ENCODE data around the gene BIN2. TPM values are rescaled to one million over a fixed set of nuclear protein-coding genes. Genes with fewer than 3 reads are reported as not detected.

BIN2 gene
- total and polyA plus RNA-seq, 10 of the 15 experiments (the other 5 are each of a cell fraction or from before 2014, with no cell fraction given) = 8.6 to 42.9 (median 32.1) TPM

GRCh38 chr12:51240971-51241370 lies 83.0 kb downstream of the BIN2 start:
- H3K4me2 ChIP-seq (ENCODE audit: control insufficient read depth, insufficient read depth) = no peak overlapping the region
- no peaks in the 10 kb centered on the region for H4K20me1 ChIP-seq (ENCODE audit: control insufficient read depth, insufficient read depth)
- no peak overlapping the region for H2AFZ ChIP-seq (ENCODE audit: control insufficient read depth, low read depth, low read length)
- no TSS peak for BruUV-seq (replicated peaks)
- peaks cover 5% of the 10 kb centered on the region for H3K4me1 ChIP-seq (ENCODE audit: control insufficient read depth, insufficient read depth, low read length)
- DNase-seq (ENCODE audit: low read depth, low spot score) (no peak), ATAC-seq (no peak), FAIRE-seq (no peak)
- no peaks in the 10 kb centered on the region for H3K27me3 ChIP-seq (replicated peaks in 1 of 2; ENCODE audit: control insufficient read depth in 2 of 2, insufficient read depth in 2 of 2, low read length in 1 of 2)
- TF ChIP-seq TCF12 (IDR thresholded peaks at IDR 0.05; ENCODE audit: low read depth, low read length) = no peak
- TF ChIP-seq BCL3 (IDR thresholded peaks at IDR 0.05; ENCODE audit: borderline replicate concordance, insufficient read depth, low read depth, low read length, poor library complexity, severe bottlenecking) = no peak
- TF ChIP-seq GABPA (IDR thresholded peaks at IDR 0.05; ENCODE audit: low read depth) = no peak
- no peak for TF ChIP-seq SREBF2 (IDR thresholded peaks at IDR 0.05; ENCODE audit: low read length)
- TF ChIP-seq CBX3 (IDR thresholded peaks at IDR 0.05; ENCODE audit: borderline replicate concordance, low read depth) = no peak
- no peak for TF ChIP-seq HDGF (IDR thresholded peaks at IDR 0.05)
- no peak for TF ChIP-seq MXI1 (IDR thresholded peaks at IDR 0.05; ENCODE audit: low read depth, low read length)
- no peak for TF ChIP-seq ATF7 (IDR thresholded peaks at IDR 0.05; ENCODE audit: low read depth)
- TF ChIP-seq HDAC6 (IDR thresholded peaks at IDR 0.05; ENCODE audit: unreplicated experiment) = no peak
- no peak for TF ChIP-seq NFYA (IDR thresholded peaks at IDR 0.05; ENCODE audit: borderline replicate concordance, low read depth, low read length)
- TF ChIP-seq SIX5 (IDR thresholded peaks at IDR 0.05; ENCODE audit: low read depth, low read length, severe bottlenecking) = no peak
- no peak overlapping the region for H3K27ac ChIP-seq (ENCODE audit: control insufficient read depth, insufficient read depth)
- H3K79me2 ChIP-seq (ENCODE audit: control insufficient read depth, insufficient read depth, low read length) = peaks cover 24% of the 10 kb centered on the region
- in situ Hi-C loops (cut with MboI) = no loop called here
- no peaks in the 10 kb centered on the region for H3K9me3 ChIP-seq (replicated peaks; ENCODE audit: control insufficient read depth, insufficient read depth, low read length)
- no peak overlapping the region for H3K4me3 ChIP-seq
- ChIA-PET POLR2A (interaction anchor here (1.6 kb wide), 1 partner anchor 187 kb away, joined by 3 read pairs; no protein-coding TSS in a partner anchor), CTCF (interaction anchor here (0.9 to 3.3 kb wide), 4 partner anchors 11 to 100 kb away, joined by 3 to 11 read pairs (median 7); no protein-coding TSS in a partner anchor), RAD21 (ENCODE audit: unreplicated experiment) (no interaction called here), SMC1A (ENCODE audit: uncharacterized antibody, unreplicated experiment) (interaction anchor here (0.6 to 1.8 kb wide), 5 partner anchors 9 to 69 kb away, joined by 3 to 4 read pairs (median 3); no protein-coding TSS in a partner anchor)
- intact Hi-C loops (cut with micrococcal nuclease; ENCODE audit: unreplicated experiment) = no loop called here
- H3K36me3 ChIP-seq (ENCODE audit: control insufficient read depth in 2 of 2, insufficient read depth in 2 of 2, low read length in 1 of 2) = peaks cover 6 to 33% of the 10 kb centered on the region in 2 experiments
- H3K9ac ChIP-seq (ENCODE audit: control insufficient read depth, insufficient read depth, low read length) = no peak overlapping the region
- 93% methylated on average over 2 of the region's 2 CpGs for WGBS (ENCODE audit: insufficient coverage, insufficient replicate concordance, low lambda C conversion rate, missing lambda C conversion rate)
